ENCODE data around the gene RPS10.

Gene RPS10

DNA sequence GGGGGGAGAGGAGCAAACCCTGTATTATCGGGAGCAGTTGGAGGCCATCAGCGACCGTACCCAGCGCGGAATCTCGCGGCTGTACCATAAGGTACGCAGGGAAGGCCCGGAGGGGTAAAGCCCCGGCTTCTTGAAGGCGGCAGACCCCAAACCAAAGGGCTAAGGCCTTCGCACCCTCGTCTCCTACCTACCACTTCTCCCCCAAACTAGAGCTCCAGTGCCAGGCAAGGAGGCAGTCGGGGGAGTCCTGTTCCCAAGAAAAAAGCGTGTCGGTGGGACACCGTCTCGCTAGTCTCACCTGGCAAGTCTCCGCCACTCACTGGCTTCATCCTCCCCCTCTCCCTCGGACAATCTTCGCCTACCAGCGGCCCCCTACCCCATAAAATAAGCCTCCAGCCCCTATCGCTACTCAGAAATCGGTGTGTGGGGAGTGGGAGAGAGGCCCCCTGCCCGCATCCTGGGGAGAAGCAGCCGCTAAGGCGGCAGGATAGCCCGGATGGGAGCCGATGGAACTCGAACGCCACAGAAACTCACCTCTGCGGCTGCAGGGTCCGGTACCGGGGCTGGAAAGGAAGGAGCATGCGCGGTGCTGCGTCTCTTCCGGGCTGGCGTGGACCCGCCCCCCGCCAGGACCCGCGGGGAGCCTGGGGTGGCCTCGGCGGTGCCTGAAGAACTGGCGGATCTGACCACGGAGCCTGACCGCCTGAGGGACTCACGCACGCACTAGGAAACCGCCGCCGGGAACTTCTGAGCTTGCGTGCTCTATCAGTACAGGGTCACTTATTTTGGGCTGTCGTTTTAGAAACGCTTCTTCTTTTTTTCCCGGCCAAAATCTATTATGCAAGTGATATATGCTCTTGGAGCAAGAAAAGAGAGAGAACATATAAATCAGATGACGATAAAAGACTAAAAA lies at the start of gene RPS10:
Gene RPS10 (minus strand): TSS at position 572 of the 913 bp plus-strand sequence. CDS start 848 bp downstream, outside the sequence.
- Mint-ChIP-seq H3K27ac (peak within 1 kb of the TSS; percentile 99), H3K9me3 (no peaks in the 10 kb centered on the region), H3K27me3 (ENCODE audit: low read depth) (peaks cover 6% of the 10 kb centered on the region), H3K4me1 (ENCODE audit: low read depth) (peaks cover 22% of the 10 kb centered on the region), H3K4me3 (peak within 1 kb of the TSS; percentile 100), H3K36me3 (ENCODE audit: low read depth) (peaks cover 37% of the 10 kb centered on the region)
- peak; percentile 90 for DNase-seq (ENCODE audit: low spot score)

DNA sequence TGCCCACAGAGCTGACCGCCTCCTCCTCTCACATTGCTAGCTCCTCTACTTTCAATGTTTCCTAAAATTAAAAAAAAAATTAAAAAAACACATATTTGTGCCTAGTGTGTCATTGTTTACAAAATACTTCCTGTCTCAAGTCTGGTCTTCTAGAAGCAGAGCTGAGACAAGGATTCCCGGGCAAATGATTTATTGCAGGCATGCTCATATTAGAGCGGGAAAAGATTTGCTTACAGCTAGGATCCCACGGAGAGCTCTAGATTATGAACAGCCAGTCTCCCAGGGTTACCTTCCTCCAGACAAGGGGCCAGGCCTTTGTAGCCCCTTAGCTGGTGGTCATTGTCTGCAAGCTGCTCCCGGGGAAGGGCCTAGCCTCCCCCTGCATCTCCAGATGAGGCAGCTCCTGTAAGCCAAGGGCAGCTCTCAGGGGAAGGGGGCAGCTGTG lies 49.4 kb upstream of the RPS10 start:
- peaks cover 5% of the 10 kb centered on the region for H3K9me3 Mint-ChIP-seq
- no peak overlapping the region for H3K4me3 Mint-ChIP-seq
- H3K27me3 Mint-ChIP-seq (ENCODE audit: low read depth), result peaks cover 2% of the 10 kb centered on the region
- no peaks in the 10 kb centered on the region for H3K4me1 Mint-ChIP-seq (ENCODE audit: low read depth)
- no peak overlapping the region for H3K27ac Mint-ChIP-seq
- no peaks in the 10 kb centered on the region for H3K36me3 Mint-ChIP-seq (ENCODE audit: low read depth)
- no peak for DNase-seq (ENCODE audit: low spot score)

DNA sequence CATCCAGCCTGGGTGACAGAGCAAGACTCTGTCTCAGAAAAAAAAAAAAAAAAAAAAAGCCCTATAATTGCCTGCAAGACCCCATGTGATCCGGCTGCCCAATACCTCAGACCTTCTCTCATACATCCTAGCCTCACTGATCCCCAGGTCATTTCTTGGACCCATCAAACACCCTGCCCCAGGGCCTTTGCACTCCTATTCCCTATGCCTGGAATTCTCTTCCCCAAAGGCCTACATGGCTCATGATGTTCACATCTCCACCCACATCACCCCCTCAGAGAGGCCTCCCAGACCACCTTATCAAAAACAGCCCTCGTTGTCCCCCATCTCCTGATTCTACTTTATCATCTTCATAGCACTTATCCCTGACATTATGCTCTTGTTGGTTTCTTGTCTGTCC lies 48.9 kb upstream of the RPS10 start:
- Mint-ChIP-seq H3K27me3 (ENCODE audit: low read depth) (peaks cover 2% of the 10 kb centered on the region), H3K4me1 (ENCODE audit: low read depth) (no peaks in the 10 kb centered on the region), H3K4me3 (no peak overlapping the region), H3K27ac (no peak overlapping the region), H3K9me3 (peaks cover 5% of the 10 kb centered on the region), H3K36me3 (ENCODE audit: low read depth) (no peaks in the 10 kb centered on the region)
- DNase-seq (ENCODE audit: low spot score), result no peak

DNA sequence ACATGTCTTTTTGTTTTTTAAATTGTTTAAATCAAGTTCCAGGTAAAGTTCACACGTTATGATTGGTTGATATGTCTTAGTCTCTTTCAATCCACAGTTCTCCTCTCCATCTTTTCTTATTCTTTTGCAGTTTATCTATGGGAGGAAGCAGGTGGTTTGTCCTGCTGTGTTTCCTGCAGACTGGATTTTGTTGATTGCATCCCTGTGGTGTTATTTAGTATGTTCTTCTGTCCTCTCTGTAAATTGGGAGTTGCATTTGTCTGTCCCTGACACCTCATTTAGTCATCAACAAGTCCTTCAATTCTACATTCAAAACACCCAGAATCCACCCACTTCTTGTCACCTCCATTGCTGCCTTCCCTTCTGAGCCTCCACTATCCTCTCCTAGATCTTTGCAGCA lies 48.1 kb upstream of the RPS10 start:
- Mint-ChIP-seq H3K27ac (no peak overlapping the region), H3K27me3 (ENCODE audit: low read depth) (peaks cover 2% of the 10 kb centered on the region), H3K4me1 (ENCODE audit: low read depth) (no peaks in the 10 kb centered on the region), H3K9me3 (peaks cover 5% of the 10 kb centered on the region), H3K36me3 (ENCODE audit: low read depth) (no peaks in the 10 kb centered on the region), H3K4me3 (no peak overlapping the region)
- DNase-seq (ENCODE audit: low spot score), result no peak

DNA sequence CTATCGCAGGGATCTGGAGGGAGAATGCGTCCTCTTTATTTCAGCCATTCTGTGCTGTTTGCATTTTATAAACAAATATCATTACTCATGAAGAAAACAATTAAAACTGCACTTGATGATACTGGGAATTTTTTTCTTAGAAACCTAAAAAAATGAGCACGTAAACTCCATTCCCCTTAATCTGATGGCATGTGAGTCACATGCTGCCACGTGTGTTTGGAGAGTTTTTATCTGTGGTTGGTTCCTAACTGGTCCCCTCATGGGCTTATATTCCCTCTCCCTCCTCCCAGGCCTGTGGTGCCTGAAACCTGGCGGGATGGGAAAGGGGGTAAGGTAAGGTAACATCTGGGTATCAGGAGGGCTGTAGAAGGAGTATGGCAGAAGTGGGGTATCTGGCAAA lies 46.6 kb upstream of the RPS10 start:
- Mint-ChIP-seq H3K4me1 (ENCODE audit: low read depth) (no peaks in the 10 kb centered on the region), H3K4me3 (no peak overlapping the region), H3K27me3 (ENCODE audit: low read depth) (peaks cover 2% of the 10 kb centered on the region), H3K9me3 (peaks cover 5% of the 10 kb centered on the region), H3K27ac (no peak overlapping the region), H3K36me3 (ENCODE audit: low read depth) (no peaks in the 10 kb centered on the region)
- DNase-seq (ENCODE audit: low spot score), result no peak

DNA sequence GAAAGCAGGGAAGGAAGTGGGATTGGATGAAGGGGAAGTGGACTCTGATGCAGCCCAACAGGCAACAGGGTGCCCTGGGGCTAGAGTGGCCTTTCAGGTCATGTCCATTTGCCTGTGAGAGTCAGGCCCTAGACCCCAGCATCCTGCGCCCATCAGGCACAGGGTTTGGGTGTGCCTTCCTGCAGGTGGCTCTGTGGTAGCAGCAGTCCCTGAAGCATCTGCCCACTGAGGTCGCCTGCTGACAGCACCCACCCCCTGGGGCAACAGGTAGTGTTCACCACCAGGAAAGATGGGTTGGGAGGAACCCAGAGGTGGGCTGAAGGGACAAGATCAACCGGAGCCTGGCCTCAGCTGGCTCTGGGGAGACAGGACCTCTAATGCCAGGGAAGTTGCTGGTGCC lies 43.6 kb upstream of the RPS10 start:
- Mint-ChIP-seq H3K27ac (no peak overlapping the region), H3K36me3 (ENCODE audit: low read depth) (no peaks in the 10 kb centered on the region), H3K27me3 (ENCODE audit: low read depth) (peaks cover 16% of the 10 kb centered on the region), H3K4me3 (no peak overlapping the region), H3K9me3 (peaks cover 5% of the 10 kb centered on the region), H3K4me1 (ENCODE audit: low read depth) (no peaks in the 10 kb centered on the region)
- DNase-seq (ENCODE audit: low spot score), result no peak

DNA sequence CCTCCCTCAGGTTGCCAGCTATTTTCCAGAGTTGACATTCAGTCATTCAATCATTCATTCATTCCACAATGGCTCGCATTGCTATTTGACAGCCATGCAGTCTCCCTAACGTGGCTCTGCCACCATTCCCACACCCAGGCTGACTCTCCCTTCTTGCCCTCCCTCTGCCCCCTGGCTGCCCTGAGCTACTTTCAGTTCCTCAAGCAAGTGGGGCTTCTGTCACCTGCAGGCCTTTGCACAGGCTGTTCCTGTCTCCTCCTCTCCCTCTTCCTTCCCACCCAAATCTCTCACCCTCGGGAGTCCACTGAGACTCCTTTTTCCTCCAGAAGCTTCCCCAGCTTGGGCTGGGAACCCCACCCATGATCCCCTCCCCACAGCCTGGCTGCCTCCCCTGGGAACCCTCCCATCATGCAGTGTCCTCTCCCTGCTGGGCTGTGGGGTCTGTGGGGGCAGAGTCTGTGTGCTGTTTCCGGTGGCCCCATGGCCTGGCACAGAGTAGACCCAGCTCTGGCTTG lies 42.6 kb upstream of the RPS10 start:
- H3K27ac Mint-ChIP-seq, result no peak overlapping the region
- no peaks in the 10 kb centered on the region for H3K9me3 Mint-ChIP-seq
- no peak for DNase-seq (ENCODE audit: low spot score)
- H3K4me1 Mint-ChIP-seq (ENCODE audit: low read depth), result no peaks in the 10 kb centered on the region
- H3K4me3 Mint-ChIP-seq, result no peak overlapping the region
- peaks cover 25% of the 10 kb centered on the region for H3K27me3 Mint-ChIP-seq (ENCODE audit: low read depth)
- no peaks in the 10 kb centered on the region for H3K36me3 Mint-ChIP-seq (ENCODE audit: low read depth)

DNA sequence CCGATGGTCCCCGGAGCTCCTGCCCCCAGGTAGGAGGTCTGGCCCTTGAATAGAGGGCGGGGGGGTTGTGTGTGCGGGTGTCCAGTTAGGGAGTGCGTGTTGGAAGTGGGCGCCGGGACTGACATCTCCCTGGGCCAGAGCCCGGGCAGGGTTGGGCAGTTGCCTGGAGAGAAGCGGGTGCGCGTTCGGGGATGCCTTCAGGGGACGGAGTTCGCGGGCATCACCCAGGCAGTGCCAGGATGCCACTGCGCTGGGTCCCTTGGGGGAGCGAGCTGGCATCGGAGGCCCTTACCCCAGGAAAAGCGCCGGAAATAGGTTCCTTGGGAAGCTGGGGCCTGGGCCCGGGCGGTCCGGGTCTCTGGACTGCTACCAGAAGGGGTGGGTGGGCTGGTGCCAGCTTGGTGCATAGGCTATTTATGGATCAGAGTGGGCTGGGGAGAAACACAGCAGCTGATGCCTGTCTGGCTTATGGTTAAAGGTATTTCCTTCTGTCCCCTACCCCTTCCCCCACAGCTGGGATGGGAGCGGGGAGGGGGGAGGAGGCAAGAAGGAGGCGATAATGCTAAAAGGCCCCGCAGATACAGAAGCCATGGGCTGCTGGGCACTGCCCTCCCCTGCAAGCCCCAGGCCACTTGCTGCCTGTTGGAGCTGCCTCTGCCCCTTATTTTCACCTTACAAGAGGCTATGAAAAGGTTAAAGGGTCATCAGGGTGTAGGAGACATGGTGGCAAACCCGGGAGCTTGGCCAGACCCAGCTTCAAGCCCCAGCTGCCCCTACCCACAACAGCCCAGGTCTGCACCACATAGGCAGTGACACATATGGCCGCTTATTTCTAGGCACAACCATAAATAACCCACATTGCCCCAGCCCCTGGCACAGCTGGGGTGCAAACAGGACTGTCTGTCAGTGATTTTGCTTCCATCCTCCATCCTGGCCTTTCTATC lies 40.6 kb upstream of the RPS10 start:
- no peak overlapping the region for H3K27ac Mint-ChIP-seq
- no peak for DNase-seq (ENCODE audit: low spot score)
- no peaks in the 10 kb centered on the region for H3K36me3 Mint-ChIP-seq (ENCODE audit: low read depth)
- peaks cover 32% of the 10 kb centered on the region for H3K27me3 Mint-ChIP-seq (ENCODE audit: low read depth)
- H3K4me3 Mint-ChIP-seq, result no peak overlapping the region
- no peaks in the 10 kb centered on the region for H3K4me1 Mint-ChIP-seq (ENCODE audit: low read depth)
- H3K9me3 Mint-ChIP-seq, result no peaks in the 10 kb centered on the region

DNA sequence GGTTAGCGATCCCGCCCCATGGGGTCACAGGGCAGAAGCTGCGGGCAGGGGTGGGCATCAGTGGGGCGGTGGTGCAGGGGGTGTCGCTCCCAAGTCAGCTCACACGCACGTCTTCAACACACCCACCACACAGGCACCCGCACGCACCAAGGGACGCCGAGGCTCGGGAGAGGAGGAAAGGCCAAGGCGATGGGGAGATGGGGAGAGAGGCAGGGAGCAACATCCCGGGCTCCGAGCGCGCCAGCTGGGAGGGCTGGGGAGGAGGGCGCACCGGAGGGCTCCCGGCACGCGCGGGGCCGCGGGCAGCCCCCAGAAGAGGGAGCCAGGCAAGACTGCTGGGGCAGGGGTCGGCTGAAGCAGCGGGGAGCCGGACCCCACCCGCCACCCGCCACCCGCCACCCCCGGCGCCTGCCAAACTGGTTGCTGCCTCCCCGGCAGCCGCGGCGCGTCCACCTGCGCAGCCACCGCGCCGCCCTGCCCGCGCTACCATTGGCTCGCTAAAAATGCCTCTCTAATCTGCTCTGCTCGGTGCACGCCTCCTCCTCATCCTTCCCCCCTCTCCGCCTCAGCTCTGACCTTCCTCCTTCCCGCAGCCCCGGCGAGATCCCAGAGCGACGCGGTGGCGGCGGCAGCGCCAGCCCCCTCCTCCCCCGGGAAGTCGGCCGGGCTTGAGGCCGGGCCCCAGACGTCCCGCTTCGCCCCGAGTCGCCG lies 39.8 kb upstream of the RPS10 start, which contains the start of gene PACSIN1:
Gene PACSIN1 (plus strand): TSS at position 546 of the 711 bp plus-strand sequence. CDS start 60,230 bp downstream, outside the sequence.
- Mint-ChIP-seq H3K4me1 (ENCODE audit: low read depth) (no peaks in the 10 kb centered on the region), H3K27ac (no peak within 1 kb of the TSS), H3K27me3 (ENCODE audit: low read depth) (peaks cover 30% of the 10 kb centered on the region), H3K36me3 (ENCODE audit: low read depth) (no peaks in the 10 kb centered on the region), H3K4me3 (peak within 1 kb of the TSS; percentile 65), H3K9me3 (no peaks in the 10 kb centered on the region)
- no peak for DNase-seq (ENCODE audit: low spot score)

DNA sequence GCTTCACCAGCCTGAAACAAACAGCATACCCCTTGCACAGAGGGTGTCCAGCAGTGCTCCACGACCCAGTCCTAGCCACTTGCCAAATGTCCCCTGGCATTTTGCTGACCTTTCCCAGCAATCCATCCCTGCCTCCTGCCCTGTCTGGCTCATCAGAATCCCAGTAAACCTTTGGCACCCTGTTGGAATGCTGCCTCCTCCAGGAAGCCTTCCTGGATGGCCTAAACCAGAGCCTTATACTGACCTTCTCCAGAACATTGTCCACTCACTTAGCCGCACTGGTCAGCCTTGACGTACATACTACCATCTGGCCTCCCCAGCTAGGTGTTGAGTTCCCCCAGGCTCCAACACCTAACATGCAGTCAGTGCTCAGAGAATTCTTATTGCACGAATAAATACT lies 38.0 kb upstream of the RPS10 start:
- DNase-seq (ENCODE audit: low spot score), result no peak
- H3K27ac Mint-ChIP-seq, result no peak overlapping the region
- peaks cover 30% of the 10 kb centered on the region for H3K27me3 Mint-ChIP-seq (ENCODE audit: low read depth)
- H3K4me3 Mint-ChIP-seq, result no peak overlapping the region
- H3K36me3 Mint-ChIP-seq (ENCODE audit: low read depth), result no peaks in the 10 kb centered on the region
- H3K9me3 Mint-ChIP-seq, result no peaks in the 10 kb centered on the region
- H3K4me1 Mint-ChIP-seq (ENCODE audit: low read depth), result no peaks in the 10 kb centered on the region

DNA sequence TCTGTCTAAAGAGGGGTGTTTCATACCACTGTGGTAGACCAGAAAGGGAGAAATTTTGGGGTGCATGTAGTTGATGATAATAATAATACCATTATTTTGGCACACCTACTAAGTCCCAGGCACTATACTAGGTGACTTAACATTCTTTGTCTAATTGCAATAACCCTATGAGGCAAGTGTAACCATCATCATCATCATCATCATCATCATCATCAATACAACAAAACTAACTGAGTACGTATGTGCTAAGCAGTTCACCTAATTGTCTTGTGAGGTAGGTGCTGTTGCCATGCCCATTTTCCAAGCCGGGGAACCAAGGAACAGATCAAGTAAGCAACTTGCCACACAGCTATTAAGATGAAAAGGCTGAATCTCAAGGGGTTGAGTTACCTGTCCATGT lies 37.4 kb upstream of the RPS10 start:
- H3K9me3 Mint-ChIP-seq, result no peaks in the 10 kb centered on the region
- H3K27ac Mint-ChIP-seq, result no peak overlapping the region
- H3K27me3 Mint-ChIP-seq (ENCODE audit: low read depth), result peaks cover 34% of the 10 kb centered on the region
- no peak for DNase-seq (ENCODE audit: low spot score)
- H3K4me1 Mint-ChIP-seq (ENCODE audit: low read depth), result no peaks in the 10 kb centered on the region
- no peaks in the 10 kb centered on the region for H3K36me3 Mint-ChIP-seq (ENCODE audit: low read depth)
- H3K4me3 Mint-ChIP-seq, result no peak overlapping the region

DNA sequence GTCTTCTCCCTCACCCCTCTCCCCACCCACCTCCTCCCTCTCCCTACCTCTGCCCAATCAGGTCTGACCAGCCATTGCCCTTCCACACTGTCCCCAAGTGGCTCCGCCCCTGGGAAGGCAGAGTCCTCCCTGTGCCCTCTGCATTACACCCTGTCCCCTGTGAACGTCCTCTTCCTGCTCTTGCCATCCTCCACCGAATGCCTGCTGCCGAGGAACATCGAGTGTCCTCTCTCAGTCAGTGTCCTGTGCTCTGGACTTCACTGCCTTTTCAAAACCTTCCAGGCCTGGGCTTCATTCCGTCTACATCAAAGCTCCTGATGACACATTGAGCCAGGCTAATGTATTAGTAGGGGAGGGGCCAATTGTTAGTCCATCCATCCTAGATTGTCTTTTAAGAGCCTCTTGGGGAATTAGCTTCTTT lies 36.7 kb upstream of the RPS10 start:
- no peaks in the 10 kb centered on the region for H3K9me3 Mint-ChIP-seq
- DNase-seq (ENCODE audit: low spot score), result no peak
- H3K4me1 Mint-ChIP-seq (ENCODE audit: low read depth), result no peaks in the 10 kb centered on the region
- H3K27ac Mint-ChIP-seq, result no peak overlapping the region
- no peaks in the 10 kb centered on the region for H3K36me3 Mint-ChIP-seq (ENCODE audit: low read depth)
- no peak overlapping the region for H3K4me3 Mint-ChIP-seq
- peaks cover 34% of the 10 kb centered on the region for H3K27me3 Mint-ChIP-seq (ENCODE audit: low read depth)

DNA sequence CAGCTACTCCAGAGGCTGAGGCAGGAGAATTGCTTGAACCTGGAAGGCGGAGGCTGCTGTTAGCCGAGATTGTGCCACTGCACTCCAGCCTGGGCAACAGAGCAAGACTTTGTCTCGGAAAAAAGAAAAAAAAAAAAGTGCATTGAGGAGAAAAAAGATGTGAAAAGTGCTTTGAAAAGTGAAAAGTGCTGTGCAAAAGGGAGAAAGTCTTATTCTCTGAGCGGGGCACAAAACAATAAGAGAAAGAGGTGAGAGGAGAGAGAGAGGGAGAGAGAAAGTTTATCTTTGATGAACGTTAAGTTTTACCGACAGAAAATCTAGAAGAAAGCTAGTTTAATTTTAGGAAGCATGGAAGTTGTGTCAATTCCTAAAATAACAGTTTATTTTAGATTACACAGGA lies 36.1 kb upstream of the RPS10 start:
- no peaks in the 10 kb centered on the region for H3K9me3 Mint-ChIP-seq
- peaks cover 32% of the 10 kb centered on the region for H3K27me3 Mint-ChIP-seq (ENCODE audit: low read depth)
- H3K4me1 Mint-ChIP-seq (ENCODE audit: low read depth), result no peaks in the 10 kb centered on the region
- no peaks in the 10 kb centered on the region for H3K36me3 Mint-ChIP-seq (ENCODE audit: low read depth)
- no peak for DNase-seq (ENCODE audit: low spot score)
- H3K27ac Mint-ChIP-seq, result no peak overlapping the region
- H3K4me3 Mint-ChIP-seq, result no peak overlapping the region
